ENCODE data around the gene FAM241B.

Gene FAM241B

DNA sequence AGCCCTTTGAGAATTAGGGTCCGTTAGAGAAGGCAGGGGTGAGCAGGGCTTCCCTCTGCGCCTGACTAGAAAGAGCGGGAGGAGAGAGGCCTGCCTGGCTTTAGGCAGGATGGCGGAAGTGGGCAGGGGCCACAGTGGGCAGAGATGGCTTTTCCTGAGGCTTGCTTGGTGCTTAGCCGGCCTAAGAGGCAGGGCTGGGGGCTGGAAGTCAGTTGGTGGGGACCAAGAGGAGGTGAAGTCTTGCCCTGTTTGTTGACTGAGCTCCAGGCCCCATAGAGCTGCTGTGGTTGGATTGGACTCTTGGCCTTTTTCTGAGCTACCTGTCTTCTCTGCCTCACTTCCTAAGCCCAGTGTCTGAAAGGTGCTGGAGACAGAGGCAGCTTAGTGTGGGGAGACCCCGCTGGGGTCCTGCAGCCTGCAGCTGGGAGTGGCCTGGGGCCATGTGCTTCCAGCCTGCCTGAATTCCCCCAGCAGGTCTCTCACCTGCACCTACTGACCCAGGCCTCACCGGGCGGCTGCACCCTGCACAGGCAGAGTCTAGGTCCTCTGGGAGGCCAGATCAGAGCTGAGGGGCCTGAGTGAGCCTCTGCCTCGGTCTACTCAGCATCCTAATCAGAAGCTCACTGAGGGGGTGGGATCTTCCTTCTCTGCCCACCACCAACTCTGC, 4.8 kb downstream of the FAM241B start:
- DNase-seq (ENCODE audit: low read depth) = no peak

DNA sequence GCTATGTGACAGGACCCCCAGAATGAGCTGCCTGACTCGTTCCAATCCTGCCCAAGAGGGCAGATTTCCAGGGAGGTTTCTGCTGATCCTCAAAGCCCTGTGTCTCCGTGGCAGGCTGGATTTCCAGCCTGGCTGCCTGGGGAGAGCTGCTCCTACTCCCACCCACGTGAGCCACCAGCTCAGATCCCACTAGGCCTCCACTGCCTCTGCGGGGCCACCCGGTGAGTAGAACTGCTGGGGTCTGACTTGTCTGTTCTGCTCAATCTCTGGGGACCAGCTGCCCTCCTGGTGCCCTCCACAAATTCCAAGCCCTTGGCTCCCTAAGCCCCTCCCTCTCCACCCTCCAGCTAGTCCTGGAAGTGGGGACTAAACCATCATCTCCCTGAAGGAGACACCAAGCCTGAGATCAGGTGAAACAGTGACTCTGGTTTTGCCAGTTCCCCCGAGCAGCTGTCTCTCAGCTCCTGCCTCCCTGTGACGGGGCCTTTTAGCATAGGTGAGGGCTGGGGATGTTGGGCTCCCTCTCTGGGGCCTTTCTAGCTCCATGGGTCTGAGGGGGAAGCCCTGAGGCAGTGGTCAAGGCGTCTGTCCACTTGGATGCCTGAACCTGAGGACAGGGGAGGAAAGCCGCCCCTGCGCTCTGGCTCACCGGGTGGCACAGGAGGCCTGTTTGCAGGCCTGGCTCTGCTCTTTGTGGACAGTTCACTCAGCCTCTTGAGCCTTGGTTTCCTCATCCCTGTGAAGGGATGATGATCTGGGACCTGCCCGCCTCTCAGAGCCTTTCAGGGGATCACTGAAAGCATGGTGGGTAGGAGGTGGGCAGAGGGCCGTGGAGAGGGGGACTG, 5.6 kb downstream of the FAM241B start:
- DNase-seq (ENCODE audit: low read depth) = no peak

DNA sequence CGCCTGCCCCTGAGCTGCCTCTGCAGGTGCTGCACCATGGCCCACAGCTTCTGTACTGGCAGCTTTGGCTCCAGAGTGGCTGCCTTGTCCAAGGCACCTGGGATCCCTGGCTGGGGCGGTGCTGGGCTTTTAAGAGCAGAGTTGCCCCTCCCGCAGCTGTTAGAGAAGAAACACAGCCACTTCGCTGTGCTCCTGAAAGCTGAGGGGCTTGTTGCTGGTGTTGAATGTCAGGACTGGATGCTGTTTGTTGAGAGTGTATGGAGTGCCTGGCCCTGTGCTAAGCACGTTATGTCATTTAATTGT, 6.2 kb downstream of the FAM241B start:
- no peak for DNase-seq (ENCODE audit: low read depth)

DNA sequence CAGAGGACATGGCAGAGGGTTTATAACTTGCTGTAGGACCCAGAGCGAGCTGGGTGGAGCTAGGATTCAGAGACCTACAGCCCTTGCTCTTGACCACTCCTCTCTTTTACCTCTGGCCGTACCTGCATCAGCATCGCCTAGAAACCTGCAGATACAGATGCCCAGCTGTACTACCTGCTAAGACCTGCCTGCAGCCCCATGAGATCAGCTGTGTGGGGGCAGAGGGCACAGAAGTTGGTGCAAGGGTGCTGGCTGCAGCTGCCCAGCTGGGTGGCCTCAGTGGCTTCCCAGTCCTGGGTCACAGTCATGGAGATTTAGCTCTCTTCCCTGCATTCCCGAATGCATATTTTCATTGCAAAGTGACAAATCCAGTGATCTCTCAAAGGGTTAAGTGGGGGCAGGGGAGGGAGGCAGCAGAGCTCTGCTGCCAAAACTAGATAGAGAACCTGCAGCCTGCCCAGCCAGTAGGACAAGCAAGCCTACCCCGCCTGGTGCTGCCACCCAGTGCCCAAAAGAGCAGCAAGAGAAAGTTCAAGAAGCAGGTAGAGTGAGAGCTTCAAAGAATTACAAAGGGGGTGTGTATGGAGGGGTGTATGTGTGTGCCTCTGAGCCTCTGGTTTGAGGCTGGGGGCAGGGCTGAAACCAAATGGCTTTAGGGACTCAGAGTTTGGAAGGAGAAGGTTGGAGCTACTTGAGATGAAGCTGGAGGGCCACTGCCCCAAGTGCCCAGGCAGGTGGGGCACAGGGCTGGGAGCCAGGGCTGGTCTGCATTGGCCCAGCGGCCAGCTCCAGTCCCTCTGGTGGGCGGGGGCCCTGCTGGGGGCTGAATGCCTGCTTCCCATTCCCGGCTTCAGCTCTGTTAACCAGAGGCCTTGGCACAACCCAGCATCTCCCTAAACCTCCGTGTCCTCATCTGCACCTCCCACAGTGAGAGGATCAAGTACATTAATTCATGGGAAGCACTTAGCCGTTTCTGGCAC, 6.9 kb downstream of the FAM241B start:
- no peak for DNase-seq (ENCODE audit: low read depth)

DNA sequence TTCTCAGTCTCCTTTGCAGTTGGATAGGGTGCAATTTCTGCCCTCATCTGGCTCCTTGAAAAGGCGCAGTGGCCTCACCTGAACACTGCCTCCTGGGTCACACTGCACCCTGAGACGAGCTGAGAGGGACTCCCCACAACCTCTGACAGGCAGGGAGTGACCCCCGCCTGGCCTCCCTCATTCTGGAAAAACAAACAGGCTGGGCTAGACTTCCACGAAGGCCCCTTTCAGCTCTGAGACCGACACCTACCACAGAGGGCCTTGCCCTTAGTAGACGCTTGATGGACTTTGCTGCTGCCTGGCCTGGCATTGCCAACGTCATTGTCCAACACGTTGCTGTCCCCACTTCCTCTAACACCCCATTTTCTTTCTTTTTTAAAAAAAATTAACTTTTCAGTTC, 8.6 kb downstream of the FAM241B start:
- DNase-seq (ENCODE audit: low read depth) = no peak

DNA sequence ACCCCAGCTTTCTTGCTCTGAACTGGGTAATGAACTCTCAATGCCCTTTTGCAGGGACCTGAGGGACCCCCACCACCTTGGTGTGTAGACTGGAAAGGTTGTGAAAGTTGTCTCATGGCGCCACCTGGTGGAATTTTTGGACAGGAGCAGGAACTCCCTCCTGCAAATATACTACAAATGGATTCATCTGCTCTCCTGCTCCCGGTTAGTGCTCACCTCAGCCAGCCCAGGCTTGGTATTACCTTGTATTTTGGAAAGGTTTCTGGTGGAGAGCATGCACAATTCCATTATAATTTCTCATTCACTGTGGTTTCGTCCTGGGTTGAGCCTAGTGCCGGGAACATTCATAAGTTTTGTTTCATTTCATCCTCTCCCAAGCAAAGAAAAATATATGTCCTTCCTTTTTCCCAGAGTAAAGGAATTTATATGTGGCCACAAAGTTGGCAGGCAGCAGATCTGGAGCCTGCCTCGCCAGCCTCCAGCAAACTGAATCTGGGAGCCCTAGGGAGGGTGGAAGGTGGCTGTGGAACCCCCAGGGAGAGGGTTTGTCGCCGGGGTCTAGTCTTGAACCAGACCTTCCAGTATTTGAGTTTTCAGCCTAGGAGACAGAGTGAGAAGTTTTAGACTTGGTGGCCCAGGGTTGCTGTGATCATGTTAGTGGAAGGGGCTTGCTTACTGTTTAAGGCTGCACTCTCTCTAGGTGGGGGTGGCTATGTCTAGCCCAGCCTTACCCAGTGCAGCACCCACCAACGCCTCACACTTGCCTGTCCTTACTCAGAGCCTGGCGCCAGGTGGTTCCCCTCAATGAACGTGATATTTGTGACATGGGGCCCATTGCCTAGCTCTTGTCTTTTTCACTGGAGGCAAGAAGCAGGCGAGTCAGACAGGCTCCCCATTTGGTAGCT, 9.5 kb downstream of the FAM241B start:
- DNase-seq (ENCODE audit: low read depth) = peak; percentile 37

DNA sequence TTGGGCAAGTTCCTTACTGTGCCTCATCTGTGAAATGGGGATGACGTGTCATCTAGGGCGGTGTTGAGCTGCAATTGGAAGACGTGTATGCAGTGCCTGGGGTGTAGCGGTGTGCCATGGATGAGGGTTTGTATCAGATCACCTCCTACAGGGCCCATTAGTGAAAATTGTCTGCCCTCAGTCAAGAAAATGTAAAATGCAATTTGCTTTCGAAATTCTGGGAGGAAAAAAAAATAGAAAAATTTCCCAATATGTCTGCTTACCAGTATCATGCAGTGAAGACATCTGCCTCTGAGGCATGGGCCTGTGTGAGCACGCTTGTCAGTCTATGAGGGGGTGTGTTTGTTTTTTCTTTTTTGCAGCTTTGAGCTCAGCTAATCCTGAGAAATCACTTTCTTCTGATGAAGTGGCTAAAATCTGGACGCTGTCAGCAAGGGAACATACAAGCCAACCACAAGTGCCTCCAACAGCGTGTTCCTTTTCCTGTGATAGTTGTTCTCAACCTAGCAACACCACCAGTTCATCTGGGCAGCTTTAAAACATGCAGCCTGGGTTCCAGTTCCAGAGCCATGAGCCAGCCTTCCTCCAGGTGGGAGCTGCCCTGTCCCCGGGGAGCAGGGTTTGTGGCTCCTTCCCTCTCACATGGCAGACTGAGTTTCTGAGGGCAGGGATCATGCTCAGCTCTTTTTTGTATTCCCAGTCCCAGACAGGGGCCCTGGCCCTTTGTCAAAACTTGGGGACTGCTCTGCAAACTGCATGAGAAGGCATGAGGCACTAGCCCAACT, 10.3 kb downstream of the FAM241B start:
- no peak for DNase-seq (ENCODE audit: low read depth)

DNA sequence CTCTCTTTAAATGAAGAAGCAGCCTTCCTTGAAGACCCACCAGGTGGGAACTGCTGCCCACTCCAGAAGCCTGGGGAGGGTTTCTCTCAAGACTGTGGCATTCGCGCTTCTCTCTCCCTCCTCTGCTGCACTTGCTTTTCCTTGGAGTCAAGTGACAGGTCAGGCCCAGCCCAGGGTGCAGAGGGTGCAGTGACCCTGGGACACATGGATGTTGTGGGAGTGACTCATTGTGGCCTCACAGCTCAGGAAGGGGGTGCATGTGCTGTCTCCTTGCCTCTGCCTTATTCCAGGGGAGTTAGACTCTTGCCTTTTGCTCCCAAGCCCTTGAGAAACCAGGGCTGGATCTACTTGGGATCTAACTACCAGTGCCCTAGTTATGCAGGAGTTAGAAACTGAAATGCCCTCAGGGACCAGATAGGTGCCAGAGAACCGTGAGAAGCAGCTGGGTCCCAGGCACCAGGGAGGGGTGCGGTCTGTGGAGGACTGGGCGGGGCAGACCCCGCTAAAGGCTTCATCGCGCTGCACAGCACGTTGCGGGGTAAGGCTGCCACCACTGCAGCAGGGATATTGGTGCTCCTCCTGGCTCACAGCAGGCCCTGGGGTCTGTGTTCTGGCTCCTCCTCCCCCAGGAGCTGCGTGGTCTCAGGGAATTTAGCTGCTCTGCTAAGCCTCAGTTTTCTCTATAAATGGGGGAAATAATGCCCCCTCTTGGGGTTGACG, 11.4 kb downstream of the FAM241B start:
- no peak for DNase-seq (ENCODE audit: low read depth)

DNA sequence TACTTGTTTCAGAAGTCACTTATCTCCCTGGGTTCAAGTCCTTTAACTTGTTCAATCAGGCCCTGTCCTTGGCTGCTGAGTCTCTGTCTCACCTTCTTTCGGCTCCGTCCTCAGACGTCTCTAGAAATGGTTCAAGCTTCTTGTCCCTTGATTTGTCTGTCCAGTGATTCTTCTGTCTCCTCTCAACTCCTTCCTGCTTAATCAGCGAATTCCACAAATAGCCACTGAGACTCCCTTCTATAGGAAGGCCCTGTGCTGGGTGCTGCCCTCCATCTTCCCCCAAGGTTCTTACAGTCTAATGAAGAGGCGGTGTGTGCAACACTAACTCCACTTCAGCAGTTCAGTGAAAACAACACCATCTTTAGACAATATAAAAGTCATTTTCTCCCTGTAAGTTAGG, 12.7 kb downstream of the FAM241B start:
- DNase-seq (ENCODE audit: low read depth) = no peak

DNA sequence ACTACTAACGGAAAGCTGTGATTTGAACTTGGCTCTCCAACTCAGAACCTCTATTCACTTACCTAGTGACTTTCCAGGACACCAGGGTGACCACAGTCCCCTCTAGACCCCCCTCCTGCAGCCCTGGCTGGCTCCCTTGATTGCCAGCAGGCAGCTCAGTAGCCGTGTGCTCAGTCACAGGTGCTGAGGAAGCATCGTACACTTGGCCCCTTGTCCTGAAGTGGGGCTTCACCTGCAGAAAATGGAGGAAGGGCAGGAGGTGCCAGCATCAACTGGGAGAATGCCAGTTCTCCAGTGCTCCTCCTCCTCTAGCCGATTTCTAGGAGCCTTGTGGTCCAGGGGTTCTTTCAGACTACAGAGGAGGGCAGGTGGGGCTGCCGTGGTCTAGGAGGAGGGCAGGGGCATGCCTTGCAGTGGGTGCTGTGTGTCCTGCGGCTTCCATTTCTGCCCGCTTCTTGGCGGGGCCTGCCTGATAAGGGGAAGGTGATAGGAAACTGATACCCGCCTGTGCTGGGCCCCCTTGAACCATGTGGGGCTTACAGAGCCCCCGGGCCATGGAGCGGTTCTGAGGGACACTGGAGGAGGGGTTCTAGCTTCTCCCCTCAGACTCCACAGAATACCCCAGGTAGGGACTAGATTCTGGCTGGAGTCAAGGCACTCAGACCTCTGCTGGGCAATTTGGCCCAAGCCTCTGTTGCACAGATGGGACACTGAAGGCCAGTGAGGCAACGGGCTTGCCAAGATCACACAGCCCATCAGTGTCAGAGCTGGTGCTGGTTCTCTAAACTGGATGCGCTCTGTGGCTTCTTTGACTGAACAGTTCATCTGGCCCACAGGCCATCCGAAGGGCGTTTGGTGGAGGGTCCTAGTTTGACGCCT, 14.0 kb downstream of the FAM241B start:
- DNase-seq (ENCODE audit: low read depth) = no peak

DNA sequence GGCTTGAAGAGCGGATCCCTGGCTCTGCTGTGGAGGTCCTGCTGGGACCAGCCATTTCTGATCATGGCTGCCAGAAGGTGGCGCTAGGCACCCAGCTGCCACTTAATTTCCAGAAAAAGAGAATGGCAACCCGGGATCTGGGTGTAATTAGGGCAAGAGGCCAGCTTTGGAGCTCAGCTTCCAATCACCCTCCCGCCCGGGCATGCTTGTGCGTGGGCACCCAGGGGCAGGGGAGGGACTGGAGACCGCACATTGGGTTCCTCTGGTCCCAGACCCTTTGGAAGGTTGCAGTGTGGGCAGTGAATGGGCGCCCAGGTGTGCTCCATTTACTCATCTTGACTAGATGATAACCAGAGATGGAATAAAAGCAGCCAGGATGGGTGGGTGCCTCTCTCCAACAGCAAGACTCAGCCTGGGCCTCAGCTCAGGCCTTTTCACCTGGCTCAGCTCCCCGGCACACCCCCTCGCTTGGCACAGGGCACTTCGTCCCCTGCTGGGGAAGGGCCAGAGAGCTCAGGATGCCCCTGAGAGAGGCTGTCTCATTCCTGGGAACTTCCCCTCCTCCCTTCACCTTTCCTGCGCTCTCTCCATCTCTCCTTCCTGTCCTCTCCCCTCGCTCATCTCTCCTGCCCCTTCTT, 14.7 kb downstream of the FAM241B start:
- DNase-seq (ENCODE audit: low read depth) = no peak

DNA sequence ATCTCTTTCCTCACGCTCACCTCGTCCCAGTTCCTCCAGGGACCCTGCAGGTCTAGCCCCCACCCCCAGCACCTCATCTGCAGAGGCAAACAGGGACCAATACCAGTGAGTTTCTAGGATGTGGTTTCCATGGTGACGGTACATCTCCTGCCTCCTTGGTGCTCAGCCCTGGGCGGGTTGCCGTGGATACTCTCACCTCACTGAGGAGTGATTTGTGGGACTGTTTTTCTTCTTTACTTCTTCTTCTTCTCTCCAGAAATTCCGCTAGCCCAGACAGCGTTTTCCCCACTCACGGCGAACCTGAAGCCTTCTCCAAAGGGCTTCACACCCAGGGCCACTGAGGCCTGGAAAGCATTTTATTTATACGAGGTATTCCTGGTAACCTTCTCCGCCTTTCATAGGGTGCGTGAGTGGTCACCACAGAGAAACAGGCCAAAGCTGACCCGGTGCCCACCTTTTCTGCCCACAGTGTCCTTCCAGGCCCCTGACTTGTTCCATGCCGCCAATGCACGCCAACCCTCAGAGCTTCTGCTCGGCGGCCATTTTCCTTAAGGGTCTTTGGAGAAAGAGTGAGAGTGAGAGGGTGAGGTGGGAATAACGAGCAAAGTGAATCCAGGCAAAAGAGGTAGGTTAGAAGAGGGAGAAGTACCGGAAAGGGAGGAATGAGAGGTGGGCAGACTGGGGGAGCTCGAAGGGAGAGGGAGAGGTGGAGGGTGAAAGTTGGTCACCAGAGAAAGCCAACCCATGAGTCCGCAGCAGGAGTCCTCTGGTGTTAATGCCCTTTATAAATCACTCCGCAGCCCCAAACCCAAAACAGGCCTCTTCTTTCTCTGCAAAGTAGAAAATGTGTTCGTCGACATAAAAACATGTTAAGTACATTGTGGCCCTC, 15.5 kb downstream of the FAM241B start:
- DNase-seq (ENCODE audit: low read depth) = no peak

DNA sequence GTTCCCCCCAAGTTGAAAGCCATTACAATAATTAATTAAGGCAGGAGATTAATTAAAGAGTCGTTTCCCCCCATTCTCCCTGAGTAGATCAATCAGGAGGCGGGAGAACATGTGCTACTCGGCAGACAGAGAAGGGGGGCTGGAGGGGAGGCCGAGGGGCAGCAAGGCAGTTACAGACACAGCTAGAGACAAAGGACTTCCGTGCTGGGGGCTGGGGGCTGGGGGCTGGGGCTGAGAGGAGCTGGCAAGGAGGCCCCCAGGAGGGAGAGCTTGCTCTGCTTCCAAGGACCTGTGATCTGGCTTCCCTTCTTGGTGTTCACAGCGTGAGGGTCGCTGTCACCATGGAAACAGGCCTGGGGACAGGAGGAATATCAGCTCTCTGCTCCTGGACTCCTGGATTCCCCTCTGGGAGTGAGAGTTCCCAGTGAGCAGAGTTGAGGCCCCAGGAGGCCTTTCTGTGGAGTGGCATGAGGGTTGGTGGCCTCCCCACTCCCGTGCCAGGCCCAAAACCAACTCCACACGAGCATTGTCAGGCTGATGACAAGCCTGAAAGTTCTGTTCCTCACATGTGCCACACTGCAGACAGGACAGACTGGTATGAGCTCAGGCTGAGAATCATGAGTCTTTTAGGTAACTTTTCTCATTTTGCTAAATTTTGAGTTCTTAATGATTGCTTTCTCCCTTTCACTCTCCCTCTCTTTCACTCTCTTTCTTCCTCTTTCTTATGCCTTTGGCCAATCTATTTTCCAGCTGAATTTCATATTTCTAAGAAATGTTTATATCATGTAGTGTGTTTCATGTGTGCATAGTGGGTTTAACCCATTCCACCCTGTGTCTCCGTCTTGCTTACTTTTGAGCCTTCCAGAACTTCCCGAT, 16.4 kb downstream of the FAM241B start:
- DNase-seq (ENCODE audit: low read depth) = no peak

DNA sequence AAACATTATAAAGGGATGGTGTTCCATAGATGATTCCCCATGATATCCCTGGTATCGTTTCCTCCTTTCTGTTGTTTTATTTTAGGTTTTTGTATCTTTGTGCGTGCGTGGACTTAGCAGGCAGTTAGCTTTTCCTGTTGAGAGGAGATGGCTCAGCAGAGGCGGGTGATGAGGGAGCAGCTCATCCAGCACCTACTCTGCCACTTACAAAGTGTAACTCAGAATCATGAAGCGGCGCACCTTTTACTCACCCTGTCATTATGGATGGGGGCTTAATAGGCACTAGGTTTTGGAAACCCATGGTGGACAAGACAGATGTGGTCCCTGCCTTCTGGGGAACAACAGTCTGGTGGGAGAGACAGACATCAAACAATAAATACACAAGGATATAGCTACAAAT, 17.1 kb downstream of the FAM241B start:
- no peak for DNase-seq (ENCODE audit: low read depth)

DNA sequence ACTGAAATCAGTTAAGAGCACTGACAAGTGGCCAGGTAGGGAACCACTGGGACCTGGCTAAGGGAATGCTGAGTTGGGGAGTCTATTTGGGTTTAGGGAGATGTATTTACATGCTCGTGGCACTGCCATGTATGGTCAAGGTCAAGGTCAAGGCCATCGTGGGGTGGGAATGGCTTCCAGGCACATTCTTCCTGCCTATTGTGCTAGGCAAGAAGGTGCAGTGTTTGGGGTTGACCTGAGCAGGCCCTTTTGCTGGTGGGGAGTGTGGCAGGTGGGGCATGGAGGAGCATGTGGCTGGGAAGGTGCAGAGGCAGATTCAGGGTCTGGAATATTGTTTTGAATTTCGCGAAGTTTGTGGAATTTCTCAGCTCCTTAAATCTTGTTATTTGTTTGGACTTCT, 17.8 kb downstream of the FAM241B start:
- no peak for DNase-seq (ENCODE audit: low read depth)

DNA sequence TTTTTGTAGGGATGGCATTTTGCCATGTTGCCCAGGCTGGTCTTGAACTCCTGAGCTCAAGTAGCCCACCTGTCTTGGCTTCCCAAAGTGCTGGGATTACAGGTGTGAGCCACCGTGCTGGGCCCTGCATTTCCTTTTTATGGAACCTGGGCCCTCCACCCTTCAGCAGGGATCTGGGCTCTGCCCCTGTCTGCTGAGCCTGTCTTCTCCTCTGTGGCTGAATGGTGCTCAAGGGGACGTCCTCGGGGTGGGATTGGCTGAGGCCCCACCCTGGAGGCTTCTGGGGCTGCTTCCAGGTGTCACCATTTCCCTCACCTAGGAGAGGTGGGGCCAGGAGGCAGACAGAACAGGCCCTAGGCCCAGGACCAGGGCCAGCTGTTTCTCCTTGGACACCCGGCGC, 18.4 kb downstream of the FAM241B start:
- no peak for DNase-seq (ENCODE audit: low read depth)

Data from activated T-helper 1 cell treated with Interleukin-2 at 50 U/mL for 16 hours (primary cell).